Keratinocyte (primary cell): Measurements from ENCODE around the gene ADIG. TPM values are rescaled to one million over a fixed set of nuclear protein-coding genes. Genes with fewer than 3 reads are reported as not detected.

Experiments
- DNase-seq: peaks from one replicate; pipeline ENCODE4 v3.0.0-alpha.2; 2011; ENCODE audit warnings: low read depth, missing footprints, low spot score
- FAIRE-seq: peaks from 2 replicates; lab custom pipeline; 2011; peaks lifted over from hg19 to GRCh38; lab: Jason Lieb, UNC
- H2AFZ ChIP-seq: 2 replicates; pipeline ENCODE4 v1.6.0; 2012; ENCODE audit warnings: low read length, control low read depth, inconsistent platforms; ENCODE audit not compliant: control insufficient read depth
- H3K27ac ChIP-seq: 2 replicates; pipeline ENCODE4 v1.5.1; 2011; ENCODE audit warnings: low read length; ENCODE audit not compliant: control insufficient read depth, insufficient read depth
- H3K27me3 ChIP-seq: 3 replicates; pipeline ENCODE4 v1.6.0; 2011; ENCODE audit warnings: low read length; ENCODE audit not compliant: control insufficient read depth, insufficient read depth; ENCODE audit errors: extremely low read depth
- H3K36me3 ChIP-seq, 2 experiments: 2 replicates in 1 of 2; 3 replicates in 1 of 2; pipeline ENCODE4 v1.5.1; 2011; ENCODE audit warnings: low read length in 2 of 2, mild to moderate bottlenecking in 1 of 2; ENCODE audit not compliant: control insufficient read depth in 2 of 2, insufficient read depth in 2 of 2; ENCODE audit errors: extremely low read depth in 1 of 2
- H3K4me1 ChIP-seq: 3 replicates; pipeline ENCODE4 v1.5.1; 2011; ENCODE audit warnings: low read length; ENCODE audit not compliant: control insufficient read depth, insufficient read depth; ENCODE audit errors: extremely low read depth
- H3K4me2 ChIP-seq: 3 replicates; pipeline ENCODE4 v1.6.0; 2011; ENCODE audit warnings: low read depth, low read length; ENCODE audit not compliant: control insufficient read depth, insufficient read depth; ENCODE audit errors: extremely low read depth
- H3K4me3 ChIP-seq, 3 experiments: fragments of 200-600 bp in 1 of 3; sonication (generic) in 1 of 3; 2 replicates in 2 of 3; 3 replicates in 1 of 3; pipeline ENCODE4 v1.5.1; 2011 to 2016; ENCODE audit warnings: low read length in 3 of 3, mild to moderate bottlenecking in 3 of 3, control low read depth in 2 of 3, inconsistent platforms in 1 of 3, low read depth in 1 of 3, mixed read lengths in 1 of 3, mixed run types in 1 of 3, moderate library complexity in 1 of 3; ENCODE audit not compliant: control insufficient read depth in 2 of 3, insufficient read depth in 2 of 3; ENCODE audit errors: extremely low read depth in 1 of 3
- H3K79me2 ChIP-seq: 2 replicates; pipeline ENCODE4 v1.6.0; 2012; ENCODE audit warnings: low read length; ENCODE audit not compliant: control insufficient read depth, insufficient read depth
- H3K9ac ChIP-seq: 3 replicates; pipeline ENCODE4 v1.6.0; 2011; ENCODE audit warnings: low read length; ENCODE audit not compliant: control insufficient read depth, insufficient read depth; ENCODE audit errors: extremely low read depth
- H3K9me1 ChIP-seq: 3 replicates; pipeline ENCODE4 v1.6.0; 2011; ENCODE audit warnings: low read length; ENCODE audit not compliant: control insufficient read depth, insufficient read depth; ENCODE audit errors: extremely low read depth
- H3K9me3 ChIP-seq: 2 replicates; pipeline ENCODE4 v1.5.1; 2012; ENCODE audit warnings: low read depth, low read length; ENCODE audit not compliant: control insufficient read depth
- H4K20me1 ChIP-seq: 3 replicates; pipeline ENCODE4 v1.6.0; 2011; ENCODE audit warnings: low read length; ENCODE audit not compliant: control insufficient read depth, insufficient read depth; ENCODE audit errors: extremely low read depth
- CTCF ChIP-seq, 3 experiments: IDR thresholded peaks in 1 of 3; conservative IDR thresholded peaks in 1 of 3; optimal IDR thresholded peaks in 1 of 3; 2 replicates in 2 of 3; 3 replicates in 1 of 3; pipeline versions ENCODE3 to v1.5.1; 2011; ENCODE audit warnings: low read length in 3 of 3, mild to moderate bottlenecking in 3 of 3, moderate library complexity in 2 of 3, control low read depth in 1 of 3, inconsistent platforms in 1 of 3; ENCODE audit not compliant: insufficient read depth in 2 of 3; ENCODE audit errors: extremely low read depth in 1 of 3
- EZH2 ChIP-seq: IDR thresholded peaks from one replicate; pipeline ENCODE4 v1.6.1; 2012; ENCODE audit warnings: inconsistent platforms, mild to moderate bottlenecking, low read length, moderate library complexity
- dilution Hi-C: fragments of 300-500 bp; cut with MboI; formaldehyde crosslinking; loops from one replicate; pipeline ENCODE4 v1.7.0; 2020; ENCODE audit warnings: low sequenced_read_pairs; ENCODE audit not compliant: extremely low pct_ligation_motif_present
- polyA plus RNA-seq, 5 experiments: library from polyadenylated mRNA; depleted of rRNA in 3 of 5; stranded (reverse) in 3 of 5; stranded (forward) in 1 of 5; unstranded in 1 of 5; fragments of >200 nt; gene quantifications; 1 replicate in 1 of 5; 2 replicates in 3 of 5; 3 replicates in 1 of 5; pipeline versions ENCODE4 v1.2.1 to v1.2.3, GENCODE V29; 2011 to 2012; ENCODE audit warnings: missing spikeins in 2 of 5, low read depth in 1 of 5, low replicate concordance in 1 of 5

Gene ADIG
- polyA plus RNA-seq, 1 donor (not counting 4 experiments of a cell fraction or from before 2014, with no cell fraction given): not detected

GRCh38 chr20:38630727-38631126, 49.7 kb downstream of the ADIG start:
- no peaks in the 10 kb centered on the region for H3K36me3 ChIP-seq
- H2AFZ ChIP-seq: no peak overlapping the region
- TF ChIP-seq EZH2: no peak
- TF ChIP-seq CTCF (optimal IDR thresholded peaks at IDR 0.05 in 1 of 3, IDR thresholded peaks at IDR 0.05 in 1 of 3, conservative IDR thresholded peaks at IDR 0.05 in 1 of 3; ENCODE audit: extremely low read depth in 1 of 3, insufficient read depth in 2 of 3, low read length in 3 of 3): no peak
- no peak overlapping the region for H3K4me2 ChIP-seq
- no peaks in the 10 kb centered on the region for H4K20me1 ChIP-seq
- H3K79me2 ChIP-seq: no peaks in the 10 kb centered on the region
- H3K9me1 ChIP-seq: no peaks in the 10 kb centered on the region
- no peak overlapping the region for H3K27ac ChIP-seq
- H3K27me3 ChIP-seq: no peaks in the 10 kb centered on the region
- no peaks in the 10 kb centered on the region for H3K4me1 ChIP-seq
- H3K4me3 ChIP-seq: no peak overlapping the region
- dilution Hi-C loops: no loop called here
- no peak for FAIRE-seq
- DNase-seq: no peak
- H3K9me3 ChIP-seq: no peaks in the 10 kb centered on the region
- H3K9ac ChIP-seq: no peak overlapping the region

GRCh38 chr20:38631155-38632022, 50.4 kb downstream of the ADIG start:
- DNase-seq: no peak

More at GRCh38 chr20:38631155-38632022, 50.4 kb downstream of the ADIG start:
- dilution Hi-C loops: no loop called here
- no peaks in the 10 kb centered on the region for H3K79me2 ChIP-seq
- H3K9me1 ChIP-seq: no peaks in the 10 kb centered on the region
- TF ChIP-seq EZH2: no peak
- no peak for TF ChIP-seq CTCF (optimal IDR thresholded peaks at IDR 0.05 in 1 of 3, IDR thresholded peaks at IDR 0.05 in 1 of 3, conservative IDR thresholded peaks at IDR 0.05 in 1 of 3; ENCODE audit: extremely low read depth in 1 of 3, insufficient read depth in 2 of 3, low read length in 3 of 3)
- H2AFZ ChIP-seq: no peak overlapping the region
- no peaks in the 10 kb centered on the region for H4K20me1 ChIP-seq
- H3K27ac ChIP-seq: no peak overlapping the region
- no peak for FAIRE-seq
- H3K4me1 ChIP-seq: no peaks in the 10 kb centered on the region
- no peaks in the 10 kb centered on the region for H3K36me3 ChIP-seq
- H3K4me2 ChIP-seq: no peak overlapping the region
- H3K27me3 ChIP-seq: no peaks in the 10 kb centered on the region
- no peak overlapping the region for H3K9ac ChIP-seq
- H3K4me3 ChIP-seq: no peak overlapping the region
- H3K9me3 ChIP-seq: no peaks in the 10 kb centered on the region
